HL-60 (cell line): ENCODE data around the gene SLC35F3.

ENCODE experiments used
- DNase-seq, 2 experiments: peaks; one replicate each; pipeline ENCODE4 v3.0.0-alpha.2; 2010 to 2020; ENCODE audit warnings: low read depth in 1 of 2, low spot score in 1 of 2
- H3K27ac ChIP-seq: fragments of 250-450 bp; sonication (Bioruptor Pico); replicated peaks from 2 replicates; pipeline ENCODE4 v1.5.1; 2020; ENCODE audit warnings: mild to moderate bottlenecking, moderate library complexity
- H3K27me3 ChIP-seq: fragments of 250-450 bp; sonication (Bioruptor Pico); 2 replicates; pipeline ENCODE4 v1.5.1; 2021; ENCODE audit warnings: mild to moderate bottlenecking, moderate library complexity; ENCODE audit not compliant: insufficient read depth, poor library complexity, severe bottlenecking
- H3K4me3 ChIP-seq: replicated peaks from 2 replicates; pipeline ENCODE4 v1.5.1; 2011; ENCODE audit warnings: mild to moderate bottlenecking, control low read depth, low read length; ENCODE audit not compliant: insufficient read depth
- GABPA ChIP-seq: IDR thresholded peaks from 2 replicates; pipeline ENCODE4 v1.6.1; 2012; ENCODE audit warnings: low read depth
- POLR2AphosphoS5 ChIP-seq: IDR thresholded peaks from 2 replicates; pipeline ENCODE4 v1.6.1; 2012; ENCODE audit warnings: low read depth
- SPI1 ChIP-seq: IDR thresholded peaks from 2 replicates; pipeline ENCODE4 v1.6.1; 2012; ENCODE audit warnings: low read depth, mild to moderate bottlenecking, borderline replicate concordance
- TF ChIP-seq, protein P1 (sequence below): IDR thresholded peaks from one replicate; pipeline ENCODE4 v1.5.1; 2011; ENCODE audit warnings: low read length, control low read depth, inconsistent platforms; ENCODE audit not compliant: insufficient read depth
- TF ChIP-seq, protein P2 (sequence below): IDR thresholded peaks from 2 replicates; pipeline ENCODE4 v1.6.1; 2012; ENCODE audit warnings: low read depth; ENCODE audit not compliant: insufficient replicate concordance

SLC35F3 gene

GRCh38 chr1:234340528-234340927, 436.1 kb downstream of the SLC35F3 start:
- no peak for DNase-seq
- Histone ChIP-seq H3K4me3 (no peak overlapping the region), H3K27ac (no peak overlapping the region), H3K27me3 (no peaks in the 10 kb centered on the region)
- TF ChIP-seq GABPA = no peak
- TF ChIP-seq, protein P1, sequence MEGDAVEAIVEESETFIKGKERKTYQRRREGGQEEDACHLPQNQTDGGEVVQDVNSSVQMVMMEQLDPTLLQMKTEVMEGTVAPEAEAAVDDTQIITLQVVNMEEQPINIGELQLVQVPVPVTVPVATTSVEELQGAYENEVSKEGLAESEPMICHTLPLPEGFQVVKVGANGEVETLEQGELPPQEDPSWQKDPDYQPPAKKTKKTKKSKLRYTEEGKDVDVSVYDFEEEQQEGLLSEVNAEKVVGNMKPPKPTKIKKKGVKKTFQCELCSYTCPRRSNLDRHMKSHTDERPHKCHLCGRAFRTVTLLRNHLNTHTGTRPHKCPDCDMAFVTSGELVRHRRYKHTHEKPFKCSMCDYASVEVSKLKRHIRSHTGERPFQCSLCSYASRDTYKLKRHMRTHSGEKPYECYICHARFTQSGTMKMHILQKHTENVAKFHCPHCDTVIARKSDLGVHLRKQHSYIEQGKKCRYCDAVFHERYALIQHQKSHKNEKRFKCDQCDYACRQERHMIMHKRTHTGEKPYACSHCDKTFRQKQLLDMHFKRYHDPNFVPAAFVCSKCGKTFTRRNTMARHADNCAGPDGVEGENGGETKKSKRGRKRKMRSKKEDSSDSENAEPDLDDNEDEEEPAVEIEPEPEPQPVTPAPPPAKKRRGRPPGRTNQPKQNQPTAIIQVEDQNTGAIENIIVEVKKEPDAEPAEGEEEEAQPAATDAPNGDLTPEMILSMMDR = no peak
- TF ChIP-seq SPI1 = no peak
- no peak for TF ChIP-seq POLR2AphosphoS5
- TF ChIP-seq, protein P2, sequence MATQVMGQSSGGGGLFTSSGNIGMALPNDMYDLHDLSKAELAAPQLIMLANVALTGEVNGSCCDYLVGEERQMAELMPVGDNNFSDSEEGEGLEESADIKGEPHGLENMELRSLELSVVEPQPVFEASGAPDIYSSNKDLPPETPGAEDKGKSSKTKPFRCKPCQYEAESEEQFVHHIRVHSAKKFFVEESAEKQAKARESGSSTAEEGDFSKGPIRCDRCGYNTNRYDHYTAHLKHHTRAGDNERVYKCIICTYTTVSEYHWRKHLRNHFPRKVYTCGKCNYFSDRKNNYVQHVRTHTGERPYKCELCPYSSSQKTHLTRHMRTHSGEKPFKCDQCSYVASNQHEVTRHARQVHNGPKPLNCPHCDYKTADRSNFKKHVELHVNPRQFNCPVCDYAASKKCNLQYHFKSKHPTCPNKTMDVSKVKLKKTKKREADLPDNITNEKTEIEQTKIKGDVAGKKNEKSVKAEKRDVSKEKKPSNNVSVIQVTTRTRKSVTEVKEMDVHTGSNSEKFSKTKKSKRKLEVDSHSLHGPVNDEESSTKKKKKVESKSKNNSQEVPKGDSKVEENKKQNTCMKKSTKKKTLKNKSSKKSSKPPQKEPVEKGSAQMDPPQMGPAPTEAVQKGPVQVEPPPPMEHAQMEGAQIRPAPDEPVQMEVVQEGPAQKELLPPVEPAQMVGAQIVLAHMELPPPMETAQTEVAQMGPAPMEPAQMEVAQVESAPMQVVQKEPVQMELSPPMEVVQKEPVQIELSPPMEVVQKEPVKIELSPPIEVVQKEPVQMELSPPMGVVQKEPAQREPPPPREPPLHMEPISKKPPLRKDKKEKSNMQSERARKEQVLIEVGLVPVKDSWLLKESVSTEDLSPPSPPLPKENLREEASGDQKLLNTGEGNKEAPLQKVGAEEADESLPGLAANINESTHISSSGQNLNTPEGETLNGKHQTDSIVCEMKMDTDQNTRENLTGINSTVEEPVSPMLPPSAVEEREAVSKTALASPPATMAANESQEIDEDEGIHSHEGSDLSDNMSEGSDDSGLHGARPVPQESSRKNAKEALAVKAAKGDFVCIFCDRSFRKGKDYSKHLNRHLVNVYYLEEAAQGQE = no peak

GRCh38 chr1:234342774-234343173, 438.3 kb downstream of the SLC35F3 start:
- no peak for DNase-seq
- TF ChIP-seq GABPA (no peak), POLR2AphosphoS5 (no peak), SPI1 (no peak)
- TF ChIP-seq, protein P1 = no peak
- TF ChIP-seq, protein P2 = no peak

GRCh38 chr1:234345237-234345636, 440.8 kb downstream of the SLC35F3 start:
- no peak overlapping the region for H3K4me3 ChIP-seq
- no peak for TF ChIP-seq GABPA
- TF ChIP-seq POLR2AphosphoS5 = no peak
- TF ChIP-seq, protein P1 = no peak
- TF ChIP-seq, protein P2 = no peak
- TF ChIP-seq SPI1 = no peak
- H3K27ac ChIP-seq = no peak overlapping the region
- no peak for DNase-seq
- no peaks in the 10 kb centered on the region for H3K27me3 ChIP-seq

More at GRCh38 chr1:234342774-234343173, 438.3 kb downstream of the SLC35F3 start:
- no peaks in the 10 kb centered on the region for H3K27me3 ChIP-seq
- no peak overlapping the region for H3K27ac ChIP-seq
- no peak overlapping the region for H3K4me3 ChIP-seq
